GM12878 (cell line): ENCODE measurements around the gene GRHL1. TPM values are rescaled to one million over a fixed set of nuclear protein-coding genes. Genes with fewer than 3 reads are reported as not detected.

Experiments
- ATAC-seq: fragments of 200-7000 bp; cut with Tn5 transposase; 3 replicates; pipeline ENCODE4 v1.9.1; 2020; ENCODE audit warnings: mild to moderate bottlenecking, moderate library complexity
- BruUV-seq: library from RNA; stranded (reverse); fragments of 400-500 nt; replicated peaks from 2 replicates; lab custom pipeline; 2021; lab: Mats Ljungman, UMichigan
- CTCF ChIA-PET: fragments of 300-600 bp; sonication (Branson Sonifier 250); formaldehyde crosslinking; extraction: SDS; loops from one replicate; lab custom pipeline; 2021; ENCODE audit warnings: inconsistent platforms; lab: Yijun Ruan, JAX
- POLR2A ChIA-PET: fragments of 350-600 bp; formaldehyde crosslinking; extraction: SDS; loops from one replicate; lab custom pipeline; 2021; ENCODE audit warnings: inconsistent platforms; lab: Charles Lee
- RAD21 ChIA-PET: fragments of 300-600 bp; sonication (Branson Sonifier 250); formaldehyde crosslinking; loops from one replicate; lab custom pipeline; 2023; ENCODE audit warnings: antibody characterized with exemption; ENCODE audit not compliant: unreplicated experiment; lab: Charles Lee
- SMC1A ChIA-PET: fragments of 300-600 bp; sonication (Branson Sonifier 250); formaldehyde crosslinking; loops from one replicate; lab custom pipeline; 2023; ENCODE audit not compliant: unreplicated experiment, uncharacterized antibody; lab: Charles Lee
- DNase-seq: peaks from one replicate; pipeline ENCODE4 v3.0.0-alpha.2; 2011; ENCODE audit warnings: low read depth, low spot score
- FAIRE-seq: peaks from 3 replicates; lab custom pipeline; 2011; peaks lifted over from hg19 to GRCh38; lab: Jason Lieb, UNC
- H2AFZ ChIP-seq: 2 replicates; pipeline ENCODE4 v1.6.0; 2011; ENCODE audit warnings: low read depth, low read length, control low read depth; ENCODE audit not compliant: control insufficient read depth
- H3K27ac ChIP-seq: 2 replicates; pipeline ENCODE4 v1.5.1; 2011; ENCODE audit warnings: control low read depth; ENCODE audit not compliant: control insufficient read depth, insufficient read depth
- H3K27me3 ChIP-seq, 2 experiments: replicated peaks in 1 of 2; 2 replicates each; pipeline versions ENCODE4 v1.6.0 to v1.6.1; 2011; ENCODE audit warnings: low read length in 1 of 2; ENCODE audit not compliant: control insufficient read depth in 2 of 2, insufficient read depth in 2 of 2
- H3K36me3 ChIP-seq, 2 experiments: 2 replicates each; pipeline ENCODE4 v1.5.1; 2011; ENCODE audit warnings: low read length in 1 of 2; ENCODE audit not compliant: control insufficient read depth in 2 of 2, insufficient read depth in 2 of 2
- H3K4me1 ChIP-seq: 2 replicates; pipeline ENCODE4 v1.6.1; 2011; ENCODE audit warnings: mild to moderate bottlenecking, low read length, moderate library complexity, mixed read lengths; ENCODE audit not compliant: control insufficient read depth, insufficient read depth
- H3K4me2 ChIP-seq: 2 replicates; pipeline ENCODE4 v1.6.0; 2011; ENCODE audit warnings: control low read depth; ENCODE audit not compliant: control insufficient read depth, insufficient read depth
- H3K4me3 ChIP-seq: fragments of 200-600 bp; sonication (generic); 2 replicates; pipeline ENCODE4 v1.5.1; 2016
- H3K79me2 ChIP-seq: 2 replicates; pipeline ENCODE4 v1.6.0; 2011; ENCODE audit warnings: low read length; ENCODE audit not compliant: control insufficient read depth, insufficient read depth
- H3K9ac ChIP-seq: 2 replicates; pipeline ENCODE4 v1.8.0; 2011; ENCODE audit warnings: low read length, control low read depth, mixed read lengths; ENCODE audit not compliant: control insufficient read depth, insufficient read depth
- H3K9me3 ChIP-seq: replicated peaks from 3 replicates; pipeline ENCODE4 v1.5.1; 2011; ENCODE audit warnings: mild to moderate bottlenecking, low read length; ENCODE audit not compliant: control insufficient read depth, insufficient read depth
- H4K20me1 ChIP-seq: 2 replicates; pipeline ENCODE4 v1.6.0; 2011; ENCODE audit not compliant: control insufficient read depth, insufficient read depth
- BCL11A ChIP-seq: IDR thresholded peaks from 2 replicates; pipeline ENCODE4 v1.6.1; 2011; ENCODE audit warnings: low read depth, low read length
- CBX5 ChIP-seq: sonication (generic); IDR thresholded peaks from 2 replicates; pipeline ENCODE4 v1.6.1; 2016; ENCODE audit warnings: low read depth, moderate library complexity, mild to moderate bottlenecking, inconsistent platforms
- E2F4 ChIP-seq: IDR thresholded peaks from 2 replicates; pipeline ENCODE4 v1.6.1; 2012; ENCODE audit warnings: low read depth, low read length, improper control_type of control experiment
- EP300 ChIP-seq, 2 experiments: fragments of 150-350 bp in 1 of 2; IDR thresholded peaks; 2 replicates each; pipeline ENCODE4 v1.6.1; 2011 to 2012; ENCODE audit warnings: low read depth in 2 of 2, low read length in 2 of 2, borderline replicate concordance in 1 of 2, improper control_type of control experiment in 1 of 2, inconsistent platforms in 1 of 2; ENCODE audit not compliant: control insufficient read depth in 1 of 2
- IKZF2 ChIP-seq, 2 experiments: fragments of 450-650 bp; IDR thresholded peaks; 2 replicates each; pipeline ENCODE4 v1.6.1; 2017; ENCODE audit warnings: mild to moderate bottlenecking in 2 of 2, moderate library complexity in 2 of 2
- PKNOX1 ChIP-seq: fragments of 450-650 bp; IDR thresholded peaks from 2 replicates; pipeline ENCODE4 v1.6.1; 2016; ENCODE audit warnings: mild to moderate bottlenecking
- SPI1 ChIP-seq: IDR thresholded peaks from 2 replicates; pipeline ENCODE4 v1.6.1; 2011; ENCODE audit warnings: low read depth, mild to moderate bottlenecking, low read length, moderate library complexity, borderline replicate concordance; ENCODE audit not compliant: insufficient read depth
- TARDBP ChIP-seq: IDR thresholded peaks from 2 replicates; pipeline ENCODE4 v1.6.1; 2016; ENCODE audit warnings: borderline replicate concordance
- WGBS: methylation state at CpG from one replicate; pipeline ENCODE4 v1.1.6; 2016; ENCODE audit warnings: low lambda C conversion rate; ENCODE audit not compliant: insufficient replicate concordance, insufficient coverage; ENCODE audit errors: missing lambda C conversion rate; 5-methylcytosine and 5-hydroxymethylcytosine counted together
- in situ Hi-C: fragments of 300-500 bp; cut with MboI; formaldehyde crosslinking; loops from 9 replicates; pipeline ENCODE4 v1.14.3; 2018; ENCODE audit warnings: mixed read lengths
- intact Hi-C: fragments of 100-400 bp; cut with micrococcal nuclease; formaldehyde crosslinking; loops from one replicate; pipeline ENCODE4 v1.14.2; 2022; ENCODE audit not compliant: unreplicated experiment
- polyA plus RNA-seq, 11 experiments: library from polyadenylated mRNA; depleted of rRNA in 4 of 11; unstranded in 6 of 11; stranded (reverse) in 5 of 11; fragments of >200 nt; fragmentation: Nextera tagmentation in 4 of 11; fragmentation: Illumina TruSeq in 1 of 11; extraction: Ambion mirVana in 4 of 11; extraction: Trizol in 1 of 11; gene quantifications; 1 replicate in 1 of 11; 2 replicates in 10 of 11; pipeline versions ENCODE4 v1.2.1 to v1.2.3, GENCODE V29; 2011 to 2016; ENCODE audit warnings: inconsistent platforms in 2 of 11, missing spikeins in 2 of 11, low read depth in 1 of 11
- total RNA-seq, 4 experiments: library from RNA; depleted of rRNA in 3 of 4; stranded (reverse); fragments of >200 nt in 3 of 4; fragmentation: Illumina TruSeq in 1 of 4; extraction: Trizol in 1 of 4; gene quantifications; 2 replicates each; pipeline versions ENCODE4 v1.2.1 to v1.2.3, GENCODE V29; 2013 to 2021

GRHL1 gene
- total and polyA plus RNA-seq, 10 of the 15 experiments (the other 5 are each of a cell fraction or from before 2014, with no cell fraction given): 0.09 to 0.81 (median 0.28) TPM; not detected in 1

- WGBS: 85% methylated on average over 7 of the region's 7 CpGs
- no peak overlapping the region for H3K4me2 ChIP-seq
Observed at GRCh38 chr2:10032746-10033105, 81.2 kb downstream of the GRHL1 start.

More at GRCh38 chr2:10032746-10033105, 81.2 kb downstream of the GRHL1 start:
- H3K9ac ChIP-seq: no peak overlapping the region
- POLR2A ChIA-PET: interaction anchor here (1.0 kb wide), 1 partner anchor 58 kb away, joined by 3 read pairs; no protein-coding TSS in a partner anchor
- FAIRE-seq (no peak), ATAC-seq (no peak), DNase-seq (no peak)
- no peaks in the 10 kb centered on the region for H4K20me1 ChIP-seq
- no peaks in the 10 kb centered on the region for H3K36me3 ChIP-seq
- CTCF ChIA-PET: interaction anchor here (0.7 kb wide), 1 partner anchor 219 kb away, joined by 4 read pairs; no protein-coding TSS in a partner anchor
- TF ChIP-seq CBX5 (no peak), IKZF2 (IDR thresholded peaks at IDR 0.05) (no peak), BCL11A (no peak), EP300 (IDR thresholded peaks at IDR 0.05; ENCODE audit: borderline replicate concordance in 1 of 2, control insufficient read depth in 1 of 2, low read depth in 2 of 2, low read length in 2 of 2) (no peak), PKNOX1 (no peak), TARDBP (no peak), SPI1 (no peak), E2F4 (no peak)
- intact Hi-C loops (no loop called here), in situ Hi-C loops (no loop called here)
- H3K4me1 ChIP-seq: peaks cover 11% of the 10 kb centered on the region
- H3K79me2 ChIP-seq: no peaks in the 10 kb centered on the region
- RAD21 ChIA-PET: no interaction called here
- H3K27me3 ChIP-seq: peaks cover 0 to 3% of the 10 kb centered on the region in 2 experiments; a peak in 1 of 4 replicates
- no peak overlapping the region for H2AFZ ChIP-seq
- no peaks in the 10 kb centered on the region for H3K9me3 ChIP-seq
- BruUV-seq: no TSS peak
- H3K27ac ChIP-seq: no peak overlapping the region
- SMC1A ChIA-PET: no interaction called here
- H3K4me3 ChIP-seq: no peak overlapping the region
